SK-N-SH (cell line): ENCODE measurements around the gene SLC66A1. TPM values are rescaled to one million over a fixed set of nuclear protein-coding genes. Genes with fewer than 3 reads are reported as not detected.

ENCODE experiments used
- CTCF ChIA-PET: fragments of 300-600, 350-600 bp; formaldehyde crosslinking; extraction: SDS; loops from one replicate; lab custom pipeline; 2021; lab: Yijun Ruan, JAX
- POLR2A ChIA-PET: fragments of 350-600 bp; sonication (Branson Sonifier 250); formaldehyde crosslinking; extraction: SDS; loops from one replicate; lab custom pipeline; 2020; ENCODE audit warnings: antibody characterized with exemption, inconsistent platforms; lab: Yijun Ruan, JAX
- DNase-seq: peaks from one replicate; pipeline ENCODE4 v3.0.0; 2012
- H2AFZ ChIP-seq: fragments of 200-600 bp; sonication (generic); 2 replicates; pipeline ENCODE4 v1.8.1; 2016; ENCODE audit warnings: antibody characterized with exemption, mild to moderate bottlenecking, low read depth
- H3F3A ChIP-seq: fragments of 200-600 bp; sonication (generic); replicated peaks from 2 replicates; pipeline ENCODE3; 2016; ENCODE audit warnings: antibody characterized with exemption, mild to moderate bottlenecking; ENCODE audit not compliant: insufficient read depth
- H3K27ac ChIP-seq, 2 experiments: fragments of 200-500 bp in 1 of 2; fragments of 200-600 bp in 1 of 2; sonication (Bioruptor generic) in 1 of 2; sonication (generic), shearing (Covaris generic) in 1 of 2; 2 replicates each; pipeline versions ENCODE4 v1.5.1 to v1.6.1; 2014 to 2016; ENCODE audit warnings: low read depth in 2 of 2, inconsistent platforms in 1 of 2, low read length in 1 of 2, mild to moderate bottlenecking in 1 of 2, mixed read lengths in 1 of 2
- H3K27me3 ChIP-seq: fragments of 200-600 bp; sonication (generic), shearing (Covaris generic); 2 replicates; pipeline ENCODE4 v1.6.1; 2016; ENCODE audit warnings: mixed run types; ENCODE audit not compliant: insufficient read depth
- H3K36me3 ChIP-seq, 2 experiments: fragments of 200-500 bp in 1 of 2; fragments of 200-600 bp in 1 of 2; sonication (Bioruptor generic) in 1 of 2; sonication (generic) in 1 of 2; replicated peaks in 1 of 2; 2 replicates each; pipeline versions ENCODE3 to v1.5.1; 2014 to 2016; ENCODE audit warnings: low read length in 1 of 2, mild to moderate bottlenecking in 1 of 2; ENCODE audit not compliant: insufficient read depth in 2 of 2, control insufficient read depth in 1 of 2
- H3K4me1 ChIP-seq, 2 experiments: fragments of 200-500 bp in 1 of 2; fragments of 200-600 bp in 1 of 2; sonication (Bioruptor generic) in 1 of 2; sonication (generic), shearing (Covaris generic) in 1 of 2; 2 replicates each; pipeline versions ENCODE4 v1.5.1 to v1.6.1; 2014 to 2016; ENCODE audit warnings: low read depth in 1 of 2, low read length in 1 of 2, mixed run types in 1 of 2; ENCODE audit not compliant: insufficient read depth in 2 of 2, control insufficient read depth in 1 of 2
- H3K4me2 ChIP-seq: fragments of 200-600 bp; sonication (generic), shearing (Covaris generic); 2 replicates; pipeline ENCODE4 v1.6.1; 2017; ENCODE audit warnings: mixed run types
- H3K4me3 ChIP-seq, 2 experiments: fragments of 200-500 bp in 1 of 2; fragments of 200-600 bp in 1 of 2; sonication (Bioruptor generic) in 1 of 2; sonication (generic), shearing (Covaris generic) in 1 of 2; 2 replicates each; pipeline versions ENCODE4 v1.5.1 to v1.8.1; 2014 to 2016; ENCODE audit warnings: low read depth in 2 of 2, inconsistent platforms in 1 of 2, low read length in 1 of 2, mild to moderate bottlenecking in 1 of 2, mixed read lengths in 1 of 2, moderate library complexity in 1 of 2
- H3K79me2 ChIP-seq: fragments of 200-600 bp; sonication (generic); 2 replicates; pipeline ENCODE4 v1.8.1; 2017; ENCODE audit warnings: mild to moderate bottlenecking; ENCODE audit not compliant: insufficient read depth
- H3K9ac ChIP-seq: fragments of 200-600 bp; sonication (generic); 2 replicates; pipeline ENCODE4 v1.6.1; 2017; ENCODE audit warnings: mixed run types
- H3K9me2 ChIP-seq: fragments of 200-600 bp; sonication (generic); 2 replicates; pipeline ENCODE4 v1.6.1; 2017; ENCODE audit warnings: mixed run types
- H3K9me3 ChIP-seq: fragments of 200-600 bp; sonication (generic); 2 replicates; pipeline ENCODE4 v1.6.1; 2017; ENCODE audit warnings: mixed run types, mild to moderate bottlenecking, moderate library complexity
- H4K20me1 ChIP-seq: fragments of 200-600 bp; sonication (generic); 2 replicates; pipeline ENCODE4 v1.6.1; 2017; ENCODE audit warnings: mild to moderate bottlenecking, mixed run types; ENCODE audit not compliant: insufficient read depth
- ELF1 ChIP-seq: IDR thresholded peaks from 2 replicates; pipeline ENCODE4 v1.4.0; 2012
- EP300 ChIP-seq, 2 experiments: IDR thresholded peaks; 2 replicates each; pipeline versions ENCODE4 v1.4.0 to v1.6.1; 2012; ENCODE audit warnings: borderline replicate concordance in 1 of 2, low read depth in 1 of 2, low read length in 1 of 2
- GATA2 ChIP-seq: sonication (generic); formaldehyde crosslinking; IDR thresholded peaks from 2 replicates; pipeline ENCODE4 v1.5.0; 2020; ENCODE audit warnings: mild to moderate bottlenecking, missing genetic modification reagents
- MXI1 ChIP-seq: IDR thresholded peaks from 2 replicates; pipeline ENCODE4 v1.6.1; 2012; ENCODE audit warnings: mild to moderate bottlenecking, low read depth, low read length, improper control_type of control experiment
- NFIC ChIP-seq: IDR thresholded peaks from 2 replicates; pipeline ENCODE4 v1.4.0; 2012; ENCODE audit warnings: borderline replicate concordance
- RAD21 ChIP-seq: IDR thresholded peaks from 2 replicates; pipeline ENCODE4 v1.6.1; 2012; ENCODE audit warnings: mild to moderate bottlenecking, low read length
- RCOR1 ChIP-seq: fragments of 150-350 bp; IDR thresholded peaks from 2 replicates; pipeline ENCODE4 v1.6.1; 2017; ENCODE audit warnings: antibody characterized with exemption, low read length
- RFX5 ChIP-seq: IDR thresholded peaks from 2 replicates; pipeline ENCODE4 v1.6.1; 2012; ENCODE audit warnings: mild to moderate bottlenecking, improper control_type of control experiment, low read length
- RXRA ChIP-seq: IDR thresholded peaks from 2 replicates; pipeline ENCODE4 v1.4.0; 2012; ENCODE audit warnings: low read depth, mild to moderate bottlenecking, borderline replicate concordance
- SMC3 ChIP-seq: IDR thresholded peaks from 2 replicates; pipeline ENCODE4 v1.6.1; 2012; ENCODE audit warnings: low read depth, low read length, improper control_type of control experiment
- TEAD4 ChIP-seq: IDR thresholded peaks from 2 replicates; pipeline ENCODE4 v1.4.0; 2012; ENCODE audit warnings: mild to moderate bottlenecking, borderline replicate concordance; ENCODE audit not compliant: insufficient read depth
- WGBS: methylation state at CpG from one replicate; pipeline ENCODE4 v1.1.6; 2017; ENCODE audit warnings: low lambda C conversion rate; 5-methylcytosine and 5-hydroxymethylcytosine counted together
- polyA plus RNA-seq, 3 experiments: library from polyadenylated mRNA; depleted of rRNA; stranded (reverse); fragments of >200 nt; gene quantifications; 2 replicates each; pipeline ENCODE4 v1.2.3, GENCODE V29; 2012
- TF ChIP-seq, protein P1 (sequence below): fragments of 150-350 bp; IDR thresholded peaks from 2 replicates; pipeline ENCODE4 v1.6.1; 2016; ENCODE audit warnings: mild to moderate bottlenecking, low read depth, low read length
- TF ChIP-seq, protein P2 (sequence below): IDR thresholded peaks from 2 replicates; pipeline ENCODE4 v1.4.0; 2012; ENCODE audit warnings: low read depth, borderline replicate concordance
- TF ChIP-seq, protein P3 (sequence below): fragments of 150-350 bp; IDR thresholded peaks from 2 replicates; pipeline ENCODE4 v1.6.1; 2017; ENCODE audit warnings: antibody characterized with exemption, low read length, low read depth, borderline replicate concordance

The SLC66A1 gene
- polyA plus RNA-seq, 1 of the 3 experiments (the other 2 are of a cell fraction): 16.9 TPM

DNA sequence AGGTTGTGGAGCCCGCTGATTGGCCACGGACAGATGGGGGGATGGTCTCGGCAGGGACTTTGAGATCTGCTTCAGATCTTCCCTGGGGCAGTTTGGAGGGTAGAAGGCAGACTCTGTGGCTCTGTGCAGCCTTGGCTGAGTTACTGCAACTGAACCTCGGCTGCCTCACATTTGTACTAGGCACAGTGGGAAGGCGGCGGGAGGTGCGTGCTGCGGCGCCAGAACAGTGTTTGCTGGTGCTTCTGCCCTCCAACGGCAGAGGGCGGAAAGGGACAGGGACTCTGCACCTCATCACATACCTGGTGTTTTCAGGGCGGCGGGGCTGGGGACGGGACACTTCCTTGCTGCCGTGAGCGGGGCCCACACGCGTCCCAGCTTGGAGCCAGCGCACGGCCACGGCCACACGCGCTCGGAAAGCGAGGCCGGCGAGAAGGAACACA, 26.2 kb downstream of the SLC66A1 start:
- POLR2A ChIA-PET: interaction anchor here (0.6 kb wide), 1 partner anchor 682 kb away, joined by 3 read pairs; no protein-coding TSS in a partner anchor
- Histone ChIP-seq H3K4me3 (no peak overlapping the region; a peak in 1 of 4 replicates), H2AFZ (no peak overlapping the region), H3K4me2 (no peak overlapping the region), H3K27me3 (no peaks in the 10 kb centered on the region), H3F3A (peaks cover 3% of the 10 kb centered on the region), H3K9me3 (no peaks in the 10 kb centered on the region)
- 93% methylated on average over 24 of the region's 27 CpGs for WGBS
- TF ChIP-seq RXRA (no peak), RAD21 (0 out of 2 replicates have a peak, but pooled peaks have one; percentile 11), ELF1 (no peak), TEAD4 (no peak)
- TF ChIP-seq, protein P1, sequence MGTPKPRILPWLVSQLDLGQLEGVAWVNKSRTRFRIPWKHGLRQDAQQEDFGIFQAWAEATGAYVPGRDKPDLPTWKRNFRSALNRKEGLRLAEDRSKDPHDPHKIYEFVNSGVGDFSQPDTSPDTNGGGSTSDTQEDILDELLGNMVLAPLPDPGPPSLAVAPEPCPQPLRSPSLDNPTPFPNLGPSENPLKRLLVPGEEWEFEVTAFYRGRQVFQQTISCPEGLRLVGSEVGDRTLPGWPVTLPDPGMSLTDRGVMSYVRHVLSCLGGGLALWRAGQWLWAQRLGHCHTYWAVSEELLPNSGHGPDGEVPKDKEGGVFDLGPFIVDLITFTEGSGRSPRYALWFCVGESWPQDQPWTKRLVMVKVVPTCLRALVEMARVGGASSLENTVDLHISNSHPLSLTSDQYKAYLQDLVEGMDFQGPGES: no peak
- TF ChIP-seq, all 33 proteins: peak for 1
- peaks cover 0 to 55% of the 10 kb centered on the region in 2 experiments; a peak in 2 of 4 replicates for H3K4me1 ChIP-seq
- DNase-seq: peak; percentile 74
- H3K36me3 ChIP-seq: peaks cover 3 to 32% of the 10 kb centered on the region in 2 experiments
- no peaks in the 10 kb centered on the region for H3K9me2 ChIP-seq
- peaks cover 6% of the 10 kb centered on the region; the same call in 1 of the 2 replicates for H3K79me2 ChIP-seq
- no peak overlapping the region for H3K9ac ChIP-seq
- CTCF ChIA-PET: interaction anchor here (1.6 to 13.7 kb wide), 5 partner anchors 14 to 323 kb away, joined by 4 to 235 read pairs (median 31); partner anchors contain the start of gene NBL1
- peak overlapping the region in 1 of 2 experiments; percentile 91; a peak in 2 of 4 replicates for H3K27ac ChIP-seq
- H4K20me1 ChIP-seq: peaks cover 6% of the 10 kb centered on the region; the same call in 1 of the 2 replicates

DNA sequence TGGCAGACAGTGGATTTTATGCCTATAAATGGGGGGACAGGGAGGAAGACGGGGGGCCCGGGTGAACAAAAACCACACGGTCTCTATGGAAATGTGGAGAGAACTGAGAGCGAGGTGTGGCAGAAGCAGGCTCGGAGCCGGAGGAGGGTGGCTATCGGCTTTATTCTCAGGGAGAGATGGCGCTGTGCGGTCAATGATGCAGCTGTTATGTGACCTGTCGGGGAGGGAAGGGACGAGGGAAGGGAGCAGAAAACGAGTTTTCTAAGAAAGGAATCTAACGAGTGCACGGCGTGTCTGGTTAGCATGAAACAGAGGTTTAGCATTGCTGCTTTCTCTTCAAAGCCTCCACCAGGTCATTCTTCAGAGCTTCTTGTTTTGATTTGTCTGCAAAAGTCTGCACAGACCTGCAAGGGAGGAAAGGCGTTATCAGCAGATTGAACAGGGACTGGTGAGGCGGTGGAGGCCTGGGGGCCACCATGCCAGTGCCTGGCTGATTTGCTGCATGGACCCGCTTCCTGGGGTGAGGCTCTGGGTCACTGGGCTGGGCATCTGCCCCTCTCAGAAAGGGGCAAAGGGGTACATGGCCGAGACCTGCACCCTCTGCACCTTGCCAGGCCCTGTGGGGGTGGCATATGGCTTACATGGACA, 27.2 kb downstream of the SLC66A1 start:
- WGBS: 81% methylated on average over 18 of the region's 19 CpGs
- H3K9me3 ChIP-seq: no peaks in the 10 kb centered on the region
- H3K9ac ChIP-seq: no peak overlapping the region
- ChIA-PET POLR2A (no interaction called here), CTCF (interaction anchor here (0.6 to 13.7 kb wide), 9 partner anchors 10 to 322 kb away, joined by 3 to 235 read pairs (median 15); partner anchors contain the start of gene NBL1)
- H3K4me2 ChIP-seq: no peak overlapping the region
- H3F3A ChIP-seq: peaks cover 3% of the 10 kb centered on the region
- H3K4me1 ChIP-seq: peaks cover 0 to 56% of the 10 kb centered on the region in 2 experiments; a peak in 2 of 4 replicates
- DNase-seq: peak; percentile 76
- no peak overlapping the region for H3K4me3 ChIP-seq
- no peaks in the 10 kb centered on the region for H3K9me2 ChIP-seq
- H3K79me2 ChIP-seq: peaks cover 6% of the 10 kb centered on the region; the same call in 1 of the 2 replicates
- H4K20me1 ChIP-seq: peaks cover 10% of the 10 kb centered on the region; the same call in 1 of the 2 replicates
- peak overlapping the region in 1 of 2 experiments; percentile 91; a peak in 2 of 4 replicates for H3K27ac ChIP-seq
- peak in 1 of 2 experiments; percentile 39; a peak in 1 of 4 replicates for TF ChIP-seq EP300 (IDR thresholded peaks at IDR 0.05; ENCODE audit: borderline replicate concordance in 1 of 2, low read depth in 1 of 2, low read length in 1 of 2)
- peak; percentile 77 for TF ChIP-seq GATA2 (CRISPR knock-in tag)
- no peak for TF ChIP-seq SMC3
- peak; percentile 27; the same call in 1 of the 2 replicates for TF ChIP-seq RCOR1
- no peak for TF ChIP-seq NFIC
- TF ChIP-seq, protein P2, sequence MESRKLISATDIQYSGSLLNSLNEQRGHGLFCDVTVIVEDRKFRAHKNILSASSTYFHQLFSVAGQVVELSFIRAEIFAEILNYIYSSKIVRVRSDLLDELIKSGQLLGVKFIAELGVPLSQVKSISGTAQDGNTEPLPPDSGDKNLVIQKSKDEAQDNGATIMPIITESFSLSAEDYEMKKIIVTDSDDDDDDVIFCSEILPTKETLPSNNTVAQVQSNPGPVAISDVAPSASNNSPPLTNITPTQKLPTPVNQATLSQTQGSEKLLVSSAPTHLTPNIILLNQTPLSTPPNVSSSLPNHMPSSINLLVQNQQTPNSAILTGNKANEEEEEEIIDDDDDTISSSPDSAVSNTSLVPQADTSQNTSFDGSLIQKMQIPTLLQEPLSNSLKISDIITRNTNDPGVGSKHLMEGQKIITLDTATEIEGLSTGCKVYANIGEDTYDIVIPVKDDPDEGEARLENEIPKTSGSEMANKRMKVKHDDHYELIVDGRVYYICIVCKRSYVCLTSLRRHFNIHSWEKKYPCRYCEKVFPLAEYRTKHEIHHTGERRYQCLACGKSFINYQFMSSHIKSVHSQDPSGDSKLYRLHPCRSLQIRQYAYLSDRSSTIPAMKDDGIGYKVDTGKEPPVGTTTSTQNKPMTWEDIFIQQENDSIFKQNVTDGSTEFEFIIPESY: no peak
- no peak for TF ChIP-seq RFX5
- TF ChIP-seq MXI1: no peak
- TF ChIP-seq, protein P3, sequence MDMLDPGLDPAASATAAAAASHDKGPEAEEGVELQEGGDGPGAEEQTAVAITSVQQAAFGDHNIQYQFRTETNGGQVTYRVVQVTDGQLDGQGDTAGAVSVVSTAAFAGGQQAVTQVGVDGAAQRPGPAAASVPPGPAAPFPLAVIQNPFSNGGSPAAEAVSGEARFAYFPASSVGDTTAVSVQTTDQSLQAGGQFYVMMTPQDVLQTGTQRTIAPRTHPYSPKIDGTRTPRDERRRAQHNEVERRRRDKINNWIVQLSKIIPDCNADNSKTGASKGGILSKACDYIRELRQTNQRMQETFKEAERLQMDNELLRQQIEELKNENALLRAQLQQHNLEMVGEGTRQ: no peak
- peaks cover 3 to 42% of the 10 kb centered on the region in 2 experiments for H3K36me3 ChIP-seq
- H2AFZ ChIP-seq: no peak overlapping the region
- no peaks in the 10 kb centered on the region for H3K27me3 ChIP-seq
